Tongue (tissue), 2 donors: ENCODE measurements around the gene LXN. TPM values are rescaled to one million over a fixed set of nuclear protein-coding genes. Genes with fewer than 3 reads are reported as not detected.
"Not testable (repeated sequence)": the region's sequence is repeated elsewhere in the genome, so short reads cannot be mapped to it uniquely, and the experiment has no call there.

Experiments used
- DNase-seq: peaks from one replicate; pipeline ENCODE4 v3.0.0-alpha.2; 2015
- total RNA-seq: library from RNA; depleted of rRNA; stranded (reverse); fragments of >200 nt; gene quantifications from one replicate; pipeline ENCODE4 v1.2.3, GENCODE V29; 2014

LXN gene, protein sequence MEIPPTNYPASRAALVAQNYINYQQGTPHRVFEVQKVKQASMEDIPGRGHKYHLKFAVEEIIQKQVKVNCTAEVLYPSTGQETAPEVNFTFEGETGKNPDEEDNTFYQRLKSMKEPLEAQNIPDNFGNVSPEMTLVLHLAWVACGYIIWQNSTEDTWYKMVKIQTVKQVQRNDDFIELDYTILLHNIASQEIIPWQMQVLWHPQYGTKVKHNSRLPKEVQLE
- 17.6 TPM for total RNA-seq

DNA sequence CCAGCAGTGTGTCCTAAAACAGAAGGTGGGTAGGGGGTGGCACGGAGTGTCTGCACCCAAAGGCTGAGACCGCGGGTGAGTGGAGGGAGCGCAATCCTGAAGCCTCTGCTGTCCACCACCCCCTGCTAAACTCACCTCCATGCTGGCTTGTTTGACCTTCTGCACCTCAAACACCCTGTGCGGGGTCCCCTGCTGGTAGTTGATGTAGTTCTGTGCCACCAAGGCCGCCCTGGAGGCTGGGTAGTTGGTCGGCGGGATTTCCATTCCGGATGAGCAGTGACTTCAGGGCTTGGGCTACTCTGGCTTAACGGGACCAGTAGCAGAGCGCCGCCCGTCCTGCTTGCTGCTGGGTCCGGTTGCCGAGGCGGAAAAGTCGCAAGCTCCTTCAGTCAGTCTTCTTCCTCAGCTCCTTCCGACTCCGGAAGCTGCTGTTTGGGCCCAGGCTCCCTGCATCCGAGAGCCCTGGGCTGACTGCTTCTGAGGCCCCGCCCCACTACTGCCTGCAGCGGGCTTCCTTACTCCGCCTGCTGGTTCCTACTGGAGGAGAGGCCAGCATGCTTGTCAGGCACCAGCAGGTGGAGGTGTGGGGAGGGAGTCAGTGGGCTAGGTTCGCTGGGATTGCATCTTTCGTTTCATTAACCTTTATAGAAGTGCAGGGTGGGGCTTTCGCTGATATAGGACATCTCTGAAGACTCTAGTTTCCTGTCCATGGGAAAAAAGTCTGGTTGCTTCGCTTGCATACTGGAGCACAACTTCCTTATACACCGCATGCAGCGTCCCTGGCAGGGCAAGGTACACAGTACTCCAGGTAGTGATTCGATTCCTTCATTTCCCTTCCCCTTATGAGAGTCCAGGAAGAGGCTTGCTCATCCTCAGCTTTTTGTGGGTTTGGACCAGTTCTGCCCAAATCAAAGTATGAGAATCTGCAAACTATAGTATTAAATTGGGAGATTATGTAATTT is at the start of gene LXN:
Gene LXN (minus strand): TSS at position 434 of the 962 bp plus-strand sequence. CDS start 170 bp downstream, at position 264.
- DNase-seq = peak; percentile 82

DNA sequence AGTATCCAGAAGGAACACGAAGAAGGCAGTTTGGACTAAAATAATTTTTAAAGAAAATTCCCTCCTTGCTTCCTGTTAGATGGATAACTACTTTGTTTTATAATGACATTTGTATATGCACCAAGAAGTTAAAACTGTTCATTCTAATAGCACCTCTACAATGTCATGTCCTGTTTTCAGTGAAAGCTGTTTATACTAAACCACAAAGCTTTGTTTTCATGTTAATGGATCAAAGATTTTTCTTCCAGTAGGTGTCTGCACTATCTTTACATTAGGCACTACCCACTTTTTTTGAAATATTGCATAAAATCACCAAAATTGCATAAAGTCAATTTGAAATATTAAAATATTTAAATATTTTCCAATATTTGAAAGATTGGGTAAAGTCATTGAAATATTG is 49.7 kb upstream of the LXN start:
- DNase-seq = no peak

DNA sequence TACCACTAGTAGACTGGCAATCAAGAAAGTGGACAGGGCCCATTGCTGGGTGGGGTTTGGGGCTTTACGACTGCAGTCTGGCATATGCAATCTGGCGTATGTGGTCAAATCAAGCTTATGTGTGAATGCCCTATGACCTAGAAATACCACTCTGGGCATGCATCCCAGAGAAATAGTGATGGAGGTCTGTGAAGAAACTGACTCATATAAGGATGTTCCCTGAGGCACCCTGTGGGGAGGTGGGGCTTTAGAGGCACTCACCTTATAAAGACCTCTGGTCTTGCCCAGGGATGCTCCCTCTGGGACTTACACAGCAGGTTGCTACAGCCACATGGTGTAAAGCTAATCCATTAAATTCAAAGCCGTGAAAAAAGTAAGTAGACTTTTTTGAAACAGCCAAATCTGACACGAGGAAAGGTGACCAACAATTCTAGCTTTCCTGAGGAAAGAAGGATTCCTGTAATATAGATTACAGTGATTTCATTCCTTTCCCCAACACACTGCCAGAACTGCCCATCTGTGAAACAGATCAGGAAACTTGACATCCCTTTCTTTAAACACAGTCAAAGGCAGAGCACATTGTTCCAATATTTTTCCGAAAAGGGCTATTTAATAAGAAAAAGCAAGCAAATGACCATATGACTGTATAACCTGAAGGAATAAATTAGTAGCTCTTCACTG is 46.2 kb upstream of the LXN start:
- DNase-seq = peak; percentile 42

DNA sequence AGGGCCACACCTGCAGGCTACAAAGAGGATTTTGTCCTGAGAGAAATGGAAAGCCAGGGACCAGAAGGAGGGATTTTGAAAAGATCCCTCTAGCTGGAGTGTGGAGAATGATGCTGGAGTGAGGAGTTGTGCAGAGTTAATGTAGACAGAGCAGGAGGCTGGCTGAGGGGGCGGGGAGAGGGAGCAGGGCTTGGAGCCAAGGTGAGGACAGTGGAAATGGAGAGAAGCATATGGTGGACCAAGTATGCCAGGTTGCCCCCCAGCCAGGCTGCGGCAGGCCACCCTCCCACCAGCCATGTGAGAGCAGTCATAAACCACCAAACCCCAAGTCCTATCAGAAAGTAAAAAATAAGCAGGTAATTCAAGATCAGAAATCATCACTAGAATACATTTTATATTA is 45.1 kb upstream of the LXN start:
- no peak for DNase-seq

DNA sequence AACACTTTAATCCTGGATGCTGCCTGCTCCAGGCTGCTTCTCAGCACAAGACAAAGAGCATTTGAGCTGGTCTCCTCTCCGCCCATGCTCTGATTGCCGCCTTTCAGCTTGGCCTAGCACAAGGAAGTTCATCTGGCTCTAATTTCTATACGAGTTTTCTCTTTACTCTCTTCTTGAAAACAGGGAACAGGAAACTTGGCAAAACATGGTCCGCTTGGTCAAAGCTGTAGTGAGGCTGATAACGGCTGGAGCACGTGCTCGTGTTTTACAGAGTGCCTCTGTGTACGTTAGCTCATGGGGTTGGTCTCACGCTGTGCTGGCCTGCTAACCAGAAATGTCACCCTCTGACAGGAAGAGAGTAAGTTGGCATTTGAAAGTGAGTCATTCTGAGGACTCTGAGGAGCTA is 40.6 kb upstream of the LXN start:
- DNase-seq = no peak

DNA sequence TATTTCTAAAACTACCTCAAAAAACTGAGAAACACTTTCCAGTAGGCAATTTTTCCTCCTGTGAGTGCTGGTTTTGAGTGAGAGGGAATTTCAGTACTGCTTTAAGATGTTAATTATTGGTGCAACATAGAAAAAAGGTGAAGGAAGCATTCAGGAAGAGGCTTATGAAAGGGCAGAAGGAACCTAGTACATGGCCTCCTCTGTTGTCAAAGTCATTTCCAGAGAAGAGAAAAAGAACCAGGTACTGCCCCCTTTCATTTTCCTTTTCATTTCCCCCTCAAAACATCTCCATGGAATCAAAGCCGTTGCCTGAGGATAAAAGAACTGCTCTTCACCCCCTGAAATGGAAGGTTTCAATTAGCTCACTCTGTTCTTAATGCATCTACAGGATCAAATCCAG is 40.0 kb upstream of the LXN start:
- DNase-seq = no peak

DNA sequence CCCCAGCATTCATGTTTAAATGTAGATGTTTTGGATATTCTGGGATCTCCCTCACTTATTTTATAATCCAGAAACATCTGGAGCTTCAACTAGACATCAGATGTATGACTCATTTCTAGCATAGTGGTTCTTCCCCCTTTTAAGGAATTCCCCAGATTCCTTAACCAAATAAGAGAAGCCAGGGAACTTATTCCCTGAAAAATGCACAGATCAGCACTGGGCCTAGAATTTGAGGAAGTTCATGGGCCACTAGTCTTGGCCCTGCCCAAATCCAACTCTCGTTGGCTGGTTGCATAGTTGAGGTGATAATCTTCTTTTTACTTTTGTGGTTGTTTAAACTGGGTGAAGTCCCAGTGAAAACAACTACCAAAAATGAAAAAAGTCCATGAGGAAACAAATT is 39.4 kb upstream of the LXN start:
- no peak for DNase-seq

DNA sequence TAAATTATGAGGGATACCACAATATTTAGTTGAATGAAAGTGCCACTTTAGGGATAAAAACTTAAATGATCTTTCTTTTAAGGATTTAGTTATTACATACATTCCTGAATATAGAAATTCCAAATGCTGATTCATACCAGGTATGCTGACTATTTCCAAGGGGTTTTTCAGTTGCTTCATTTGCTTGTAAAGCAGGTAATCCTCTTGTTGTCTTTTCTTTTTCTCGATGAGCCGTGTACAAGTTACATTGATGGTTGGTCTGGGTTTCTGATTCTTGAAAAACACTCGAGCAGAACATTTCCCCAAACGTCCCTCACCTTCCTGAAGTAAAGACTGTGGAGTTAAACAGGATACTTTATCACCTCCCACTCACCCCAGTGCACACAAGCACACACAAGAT is 38.2 kb upstream of the LXN start:
- DNase-seq = no peak

DNA sequence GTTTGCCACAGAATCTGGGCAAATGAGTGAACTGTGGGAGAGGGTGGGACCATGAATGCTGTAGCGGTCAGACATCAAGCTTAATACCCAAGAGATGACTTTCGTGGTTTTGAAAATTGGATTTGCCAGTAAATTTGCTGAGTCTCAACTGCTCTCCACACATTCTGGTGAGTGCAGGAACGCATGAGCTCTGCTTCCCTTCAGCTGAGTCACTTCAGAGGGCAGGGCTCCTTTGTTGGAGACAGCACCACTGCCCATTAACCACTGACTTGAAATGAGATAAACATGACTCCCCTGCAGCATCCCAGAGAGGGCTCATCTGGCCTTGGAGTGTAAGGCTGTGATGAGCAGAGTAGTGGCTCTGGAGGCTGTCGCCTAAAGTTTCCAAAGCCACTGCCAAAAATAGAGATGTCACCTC is 37.2 kb upstream of the LXN start:
- DNase-seq = no peak

DNA sequence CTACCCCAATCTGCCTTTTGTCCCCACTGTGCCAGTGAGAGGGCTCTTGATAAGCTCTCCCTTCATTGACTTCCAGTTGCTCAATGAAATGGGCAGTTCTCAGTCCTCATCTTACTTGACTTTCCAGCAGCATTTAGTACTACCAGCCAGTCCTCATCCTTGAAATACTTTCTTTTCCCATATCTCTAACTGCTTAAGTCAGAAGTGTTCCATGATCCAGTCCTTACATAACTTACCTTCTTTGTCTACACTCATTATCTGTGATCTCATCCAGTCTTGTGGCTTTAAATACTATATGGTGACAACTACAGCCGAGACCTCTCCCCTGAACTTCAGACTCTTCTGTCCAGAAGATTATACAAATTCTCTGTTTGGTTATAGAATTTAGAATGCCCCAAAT is 31.1 kb upstream of the LXN start:
- DNase-seq = no peak

DNA sequence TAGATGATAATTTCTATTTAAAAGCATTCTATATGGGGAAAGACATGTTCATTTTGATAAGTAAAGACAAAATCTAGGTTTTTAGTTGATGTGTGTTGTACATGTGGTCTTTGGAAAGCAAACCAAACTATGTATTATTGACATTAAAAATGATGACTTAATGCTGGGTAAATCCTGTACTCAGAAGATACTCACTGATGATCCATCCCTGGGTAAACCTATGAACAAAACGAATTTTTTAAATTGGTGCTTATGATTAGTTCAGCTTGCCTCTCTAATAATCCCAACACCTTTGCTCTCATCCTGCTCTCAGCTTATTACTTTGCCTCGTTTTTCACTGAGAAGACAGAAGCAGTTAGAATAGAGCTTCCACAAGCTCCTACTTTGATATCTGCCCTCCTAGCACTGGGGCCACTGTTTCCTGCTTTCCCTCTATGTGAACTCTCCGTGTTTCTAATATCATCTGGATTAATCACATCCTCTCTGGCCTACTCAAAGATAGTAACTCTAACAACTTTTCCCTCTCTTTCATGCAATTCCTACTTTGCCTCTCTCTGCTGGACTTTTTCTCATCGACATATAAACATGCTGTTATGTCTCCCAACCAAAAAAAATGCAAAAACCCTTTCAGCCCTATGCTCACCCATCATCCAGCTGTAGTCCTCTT is 30.5 kb upstream of the LXN start:
- DNase-seq = no peak

DNA sequence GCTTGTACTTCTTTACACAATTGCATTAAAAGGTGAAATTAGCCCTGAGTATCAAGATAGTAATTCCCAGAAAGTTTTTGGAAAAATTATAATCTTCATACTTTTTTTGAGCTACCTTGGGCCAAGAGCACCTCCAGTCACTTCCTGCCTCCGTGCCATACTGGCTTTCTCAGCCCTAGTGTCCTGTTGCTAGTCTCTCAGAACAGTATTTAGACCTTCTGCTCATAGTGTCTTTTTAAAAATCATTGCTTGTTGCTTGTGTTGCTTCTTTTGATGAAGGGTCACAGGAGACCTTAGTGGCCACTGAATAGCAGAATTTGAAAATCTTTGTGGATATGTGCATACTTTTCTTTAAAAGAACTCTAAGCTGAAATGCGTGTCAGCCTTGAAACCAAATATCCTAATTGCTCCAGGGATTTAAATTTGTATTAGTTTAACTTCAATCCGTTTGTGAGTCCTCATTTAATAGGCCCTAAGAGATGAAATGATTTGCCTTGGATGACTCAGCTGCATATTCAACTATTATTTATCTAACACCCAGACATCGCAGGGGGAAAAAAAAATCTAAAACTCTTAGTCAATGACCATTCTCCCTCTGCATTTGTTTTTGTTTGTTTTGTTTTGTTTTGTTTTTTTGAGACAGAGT is 29.1 kb upstream of the LXN start:
- no peak for DNase-seq

DNA sequence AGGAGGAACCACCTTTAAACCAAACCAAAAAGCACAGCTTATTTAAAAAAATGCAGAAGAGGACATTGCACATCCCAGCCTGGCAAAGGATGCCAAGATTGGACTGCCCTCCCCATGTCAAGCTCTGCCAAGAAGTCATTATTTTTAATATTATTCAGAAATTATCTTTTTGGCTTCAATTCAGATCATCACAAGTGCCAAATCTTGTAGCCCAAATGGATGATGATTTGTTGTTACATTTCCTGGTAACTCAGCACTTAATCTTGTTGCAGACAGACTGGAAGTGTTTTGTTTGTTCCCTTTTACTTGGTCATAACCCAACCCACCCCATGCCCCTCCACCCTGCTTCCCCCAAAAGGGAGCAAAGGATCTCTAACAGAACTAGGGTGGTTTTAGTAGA is 28.1 kb upstream of the LXN start:
- DNase-seq = no peak

DNA sequence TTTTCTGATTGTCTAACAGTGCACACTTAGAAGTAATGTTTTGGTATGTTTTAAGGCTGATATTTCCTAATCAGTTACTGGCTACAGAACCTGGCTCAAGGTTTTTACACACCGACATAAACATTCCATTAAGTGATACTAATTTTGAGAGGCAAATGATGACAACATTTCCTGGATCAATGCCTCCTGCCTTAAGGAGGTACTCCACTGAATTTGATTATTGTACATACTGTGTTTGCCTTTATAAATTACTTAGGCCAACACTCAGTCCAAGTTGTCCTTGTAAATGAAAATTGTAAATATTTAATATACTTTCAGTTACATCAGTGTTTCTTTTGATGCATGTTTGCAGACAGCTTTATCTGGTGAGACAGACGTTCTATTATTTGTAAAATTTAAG is 24.2 kb upstream of the LXN start:
- no peak for DNase-seq

DNA sequence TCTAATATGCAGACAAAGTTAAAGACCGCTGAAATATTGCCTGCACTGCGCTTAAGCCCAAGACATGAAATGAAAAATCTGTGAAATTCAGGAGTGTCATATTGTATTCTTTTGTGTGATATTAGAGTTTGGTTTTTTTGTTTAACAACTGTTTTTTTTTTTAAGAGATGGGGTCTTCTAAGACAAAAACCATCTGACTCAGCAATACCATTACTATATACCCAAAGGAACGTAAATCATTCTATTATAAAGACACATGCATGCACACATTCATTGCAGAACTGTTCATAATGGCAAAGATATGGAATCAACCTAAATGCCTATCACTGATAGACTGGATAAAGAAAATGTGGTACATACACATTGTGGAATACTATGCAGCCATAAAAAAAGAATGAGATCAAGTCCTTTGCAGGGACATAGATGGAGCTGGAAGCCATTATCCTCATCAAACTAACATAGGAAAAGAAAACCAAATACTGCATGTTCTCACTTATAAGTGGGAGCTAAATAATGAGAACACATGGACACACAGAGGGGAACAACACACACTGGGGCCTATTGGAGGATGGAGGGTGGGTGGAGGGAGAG is 21.5 kb upstream of the LXN start:
- not testable (repeated sequence) for DNase-seq

DNA sequence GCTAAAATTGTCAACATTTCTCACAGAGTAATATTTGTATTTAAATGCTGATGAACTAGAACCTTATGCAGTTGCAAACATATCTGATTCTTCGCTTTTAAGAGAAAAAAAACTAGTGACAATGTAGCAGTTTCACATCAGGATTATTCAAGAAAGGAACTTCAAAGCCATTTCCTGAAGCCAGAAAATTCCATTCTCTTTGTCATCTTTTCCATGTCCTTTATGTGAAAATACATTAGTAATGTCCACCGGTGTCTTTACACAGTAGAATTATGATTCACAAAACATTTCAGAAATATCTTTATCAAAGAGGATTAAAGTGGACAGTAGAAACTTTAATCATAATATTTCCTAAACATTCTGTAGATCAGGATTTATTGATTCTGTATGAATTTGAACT is 12.7 kb upstream of the LXN start:
- no peak for DNase-seq

DNA sequence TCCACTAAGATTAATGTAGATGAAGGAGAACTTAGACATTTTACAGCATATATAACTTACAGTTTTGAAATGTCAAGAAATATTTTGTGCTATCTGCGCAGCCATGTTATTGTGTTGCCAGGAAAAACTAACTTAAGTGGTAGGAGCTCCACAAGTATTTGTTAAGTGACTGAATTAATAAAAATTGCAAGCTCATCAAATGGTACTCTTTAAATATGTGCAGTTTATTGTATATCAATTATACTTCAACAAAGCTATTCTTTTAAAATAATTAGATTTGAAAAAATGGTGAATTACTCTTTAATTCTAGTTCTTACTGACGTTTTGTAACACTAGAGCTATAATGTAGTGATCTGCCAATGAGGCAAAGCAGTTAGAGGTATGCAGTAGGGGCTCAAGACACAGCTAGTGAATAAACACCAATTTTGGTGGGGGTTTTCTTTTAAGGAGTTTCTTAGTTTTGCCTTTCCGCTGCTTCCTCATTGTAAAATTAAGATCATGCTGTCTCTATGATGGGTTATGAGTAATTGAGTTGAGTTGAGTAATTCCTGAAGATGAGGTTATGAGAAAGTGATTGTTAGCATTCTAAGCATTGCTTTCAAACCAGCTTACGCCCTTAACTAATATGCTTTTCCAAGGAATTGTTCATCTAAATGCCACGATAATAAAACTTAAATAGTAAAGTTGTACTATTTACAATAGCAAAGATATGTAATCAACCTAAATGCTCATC is 10.9 kb upstream of the LXN start:
- no peak for DNase-seq

DNA sequence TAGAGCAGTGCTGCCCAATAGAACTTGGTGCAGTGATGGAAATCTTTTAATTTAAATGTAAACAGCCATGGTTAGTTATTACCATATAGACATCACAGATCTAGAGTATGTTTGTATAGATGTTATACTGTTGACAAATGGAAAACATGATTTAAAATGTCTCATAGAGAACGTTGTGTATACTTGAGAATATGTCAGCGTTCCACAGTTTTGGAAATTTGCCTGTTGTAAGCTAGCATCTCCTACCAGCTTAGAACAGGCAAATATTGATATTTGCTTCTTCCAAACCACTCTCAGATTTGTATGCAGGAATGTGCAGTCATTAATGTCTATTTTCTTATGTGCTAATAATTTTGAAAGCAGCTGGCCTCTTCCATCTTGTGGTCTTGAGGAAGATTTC is 8.4 kb upstream of the LXN start:
- no peak for DNase-seq

DNA sequence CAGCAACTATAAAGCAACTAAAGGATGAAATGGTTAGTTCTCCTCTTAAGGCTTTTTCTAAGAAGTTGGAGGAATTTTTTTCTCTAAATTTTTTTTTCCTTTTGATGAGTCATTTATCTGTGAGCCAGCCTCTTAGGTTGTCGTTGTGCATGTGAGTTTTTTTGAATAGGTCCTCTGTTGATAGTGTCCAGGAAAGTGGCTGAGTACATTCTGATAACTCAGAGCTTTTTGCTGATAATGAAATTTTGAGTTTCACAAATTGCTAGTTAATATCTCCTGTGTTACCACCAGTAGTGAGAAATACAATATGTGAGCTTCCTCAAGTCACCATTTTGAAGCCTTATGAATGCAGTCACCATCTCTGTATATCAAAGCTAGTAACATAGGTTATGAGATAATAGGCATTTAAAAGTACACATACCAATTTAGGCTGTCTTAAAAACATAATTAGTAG is 7.1 kb upstream of the LXN start:
- DNase-seq = no peak

DNA sequence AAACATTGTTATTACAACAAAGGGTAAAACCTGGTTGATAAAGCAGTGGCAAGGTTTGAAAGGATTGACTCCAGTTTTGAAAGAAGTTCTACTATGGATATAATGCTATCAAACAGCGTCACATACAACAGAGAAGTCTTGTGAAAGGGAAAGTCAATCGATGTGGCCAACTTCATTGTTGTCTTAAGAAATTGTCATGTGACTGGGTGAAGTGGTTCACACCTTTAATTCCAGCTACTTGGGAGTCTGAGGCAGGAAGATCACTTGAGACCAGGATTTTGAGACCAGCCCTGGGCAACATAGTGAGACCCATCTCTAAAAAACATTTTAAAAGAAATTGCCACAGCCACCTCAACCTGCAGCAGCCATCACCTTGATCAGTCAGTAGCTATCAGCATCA is 6.2 kb upstream of the LXN start:
- no peak for DNase-seq

DNA sequence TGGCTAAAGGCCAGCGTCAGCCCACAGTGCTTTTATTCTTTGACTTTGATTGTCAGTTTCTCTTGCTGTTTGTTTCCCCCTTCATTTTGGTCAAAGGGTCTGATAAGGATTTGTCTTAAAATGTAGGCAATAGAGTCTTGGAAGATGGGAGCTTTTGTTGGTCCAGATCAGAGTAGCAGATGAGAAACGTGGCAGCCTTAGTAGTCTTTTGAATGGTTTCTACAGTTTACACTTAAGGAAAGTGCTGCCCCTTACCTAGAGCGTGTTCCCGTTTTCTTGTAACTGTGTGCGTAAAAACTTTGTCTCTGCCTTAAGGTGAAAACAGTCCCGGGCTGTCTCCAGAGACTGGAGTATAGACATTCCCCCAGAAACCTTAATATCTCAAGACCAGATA is 630 bp downstream of the LXN start:
- DNase-seq = peak; percentile 6
